Activated CD4-positive, alpha-beta memory T cell treated with anti-CD3 and anti-CD28 coated beads for 36 hours (primary cell): ENCODE data around the gene TNXB. TPM values are rescaled to one million over a fixed set of nuclear protein-coding genes. Genes with fewer than 3 reads are reported as not detected.

Experiments
- CTCF ChIA-PET: fragments of 350-600 bp; sonication (Branson Sonifier 250); formaldehyde crosslinking; loops from one replicate; lab custom pipeline; 2021; ENCODE audit warnings: antibody characterized with exemption, inconsistent platforms; lab: Charles Lee
- POLR2A ChIA-PET: fragments of 350-600 bp; sonication (Branson Sonifier 250); formaldehyde crosslinking; loops from one replicate; lab custom pipeline; 2021; ENCODE audit warnings: antibody characterized with exemption; lab: Charles Lee
- DNase-seq: peaks from one replicate; pipeline ENCODE4 v3.0.0-alpha.2; 2020
- H3K27ac Mint-ChIP-seq: one replicate; pipeline ENCODE4 v1.8.0; 2021; ENCODE audit warnings: mixed read lengths
- H3K27me3 Mint-ChIP-seq: one replicate; pipeline ENCODE4 v1.8.0; 2021; ENCODE audit warnings: mixed read lengths
- H3K36me3 Mint-ChIP-seq: one replicate; pipeline ENCODE4 v1.8.0; 2021; ENCODE audit warnings: mixed read lengths
- H3K4me1 Mint-ChIP-seq: one replicate; pipeline ENCODE4 v1.8.0; 2021; ENCODE audit warnings: low read depth, mixed read lengths
- H3K4me3 Mint-ChIP-seq: one replicate; pipeline ENCODE4 v1.8.0; 2021; ENCODE audit warnings: mild to moderate bottlenecking, mixed read lengths
- H3K9me3 Mint-ChIP-seq: one replicate; pipeline ENCODE4 v1.8.0; 2021; ENCODE audit warnings: mixed read lengths
- intact Hi-C: fragments of 100-400 bp; cut with micrococcal nuclease; formaldehyde crosslinking; loops from one replicate; pipeline ENCODE4 v1.15.1; 2023
- total RNA-seq, 2 experiments: library from RNA; stranded (reverse); gene quantifications; one replicate each; pipeline ENCODE4 v1.2.3, GENCODE V29; 2021

Gene TNXB
- total RNA-seq, 2 experiments from 2014 or later: 5.2 to 5.8 TPM

DNA sequence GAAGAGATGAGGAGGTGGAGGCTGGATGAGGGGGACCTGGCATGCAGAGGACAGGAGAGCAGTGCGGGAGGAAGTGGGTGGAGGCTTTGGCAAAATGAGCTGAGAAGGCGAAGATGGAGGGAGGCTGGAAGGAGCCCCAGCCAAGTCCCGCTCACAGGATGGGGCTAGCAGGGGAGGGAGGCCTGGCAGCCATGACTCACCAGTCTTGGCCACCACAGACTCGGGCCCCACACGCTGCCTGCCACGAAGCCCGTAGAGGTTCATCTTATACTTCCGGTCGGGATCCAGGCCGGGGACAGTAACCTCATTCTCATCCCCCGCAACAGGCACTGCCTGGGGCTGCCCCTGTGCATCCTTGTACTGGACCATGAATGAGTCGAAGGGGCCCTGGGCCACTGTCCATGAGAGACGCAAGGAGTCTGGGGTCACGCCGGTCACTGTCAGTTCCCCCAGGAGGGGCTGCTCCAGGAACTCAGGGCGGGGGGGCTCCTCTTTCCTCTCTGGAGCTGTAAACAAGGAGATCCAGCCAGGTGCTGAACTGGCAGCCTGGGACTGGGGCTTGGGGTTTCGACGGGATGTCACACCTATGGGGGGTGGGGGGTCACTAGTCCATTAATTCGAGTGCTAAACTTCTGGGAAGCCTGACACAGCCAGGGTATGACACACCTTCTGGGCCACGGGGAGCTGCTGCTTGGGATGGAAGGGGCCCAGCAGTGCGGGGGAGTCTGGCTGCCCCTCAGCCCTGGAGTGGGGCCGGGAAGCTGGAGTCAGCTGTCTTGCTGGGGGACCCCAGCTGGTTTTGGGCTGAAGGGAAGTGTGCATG, 27.8 kb downstream of the TNXB start:
- H3K27me3 Mint-ChIP-seq: peaks cover 24% of the 10 kb centered on the region
- no peaks in the 10 kb centered on the region for H3K9me3 Mint-ChIP-seq
- no peak overlapping the region for H3K27ac Mint-ChIP-seq
- ChIA-PET POLR2A (no interaction called here), CTCF (interaction anchor here (0.6 to 0.8 kb wide), 2 partner anchors 36 to 66 kb away, joined by 3 to 4 read pairs; no protein-coding TSS in a partner anchor)
- intact Hi-C loops: no loop called here
- H3K36me3 Mint-ChIP-seq: no peaks in the 10 kb centered on the region
- no peak for DNase-seq
- H3K4me3 Mint-ChIP-seq: no peak overlapping the region
- peaks cover 5% of the 10 kb centered on the region for H3K4me1 Mint-ChIP-seq

DNA sequence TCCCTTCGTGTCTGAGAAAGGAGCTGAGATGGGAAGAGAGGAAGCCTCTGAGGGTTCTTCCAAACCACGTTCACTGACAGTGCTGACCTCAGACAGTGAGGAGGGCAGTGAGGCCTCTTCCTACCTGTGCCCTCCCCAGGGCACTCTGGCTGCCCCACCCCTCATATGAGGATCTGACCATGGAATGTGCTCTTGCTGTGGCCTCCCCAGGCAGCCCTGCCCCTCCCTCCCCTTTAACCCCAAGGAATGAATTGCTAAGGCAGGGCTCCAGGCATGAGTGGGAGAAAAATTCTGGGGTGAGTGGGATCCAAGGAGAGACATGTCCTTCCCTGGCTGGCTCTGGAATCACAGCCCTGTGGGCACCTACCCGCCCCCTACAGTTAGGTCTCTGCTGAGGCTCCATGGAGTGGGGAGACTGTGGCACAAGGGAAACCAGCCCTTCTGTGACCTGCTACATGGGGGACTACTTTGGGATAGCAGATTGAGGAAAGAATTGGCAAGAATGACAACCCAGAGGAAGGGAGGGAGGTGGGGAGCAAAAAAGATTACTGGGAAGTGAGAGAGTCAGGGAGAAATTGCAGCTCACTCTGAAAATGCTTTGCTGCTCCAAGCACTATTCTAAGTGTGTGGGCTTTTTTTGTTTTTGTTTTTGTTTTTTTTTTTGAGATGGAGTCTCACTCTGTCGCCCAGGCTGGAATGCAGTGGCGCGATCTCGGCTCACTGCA, 29.4 kb downstream of the TNXB start:
- no peaks in the 10 kb centered on the region for H3K9me3 Mint-ChIP-seq
- H3K4me3 Mint-ChIP-seq: no peak overlapping the region
- ChIA-PET CTCF (no interaction called here), POLR2A (interaction anchor here (0.6 kb wide), 1 partner anchor 224 kb away, joined by 3 read pairs; no protein-coding TSS in a partner anchor)
- H3K27me3 Mint-ChIP-seq: peaks cover 14% of the 10 kb centered on the region
- H3K4me1 Mint-ChIP-seq: no peaks in the 10 kb centered on the region
- intact Hi-C loops: no loop called here
- DNase-seq: no peak
- no peaks in the 10 kb centered on the region for H3K36me3 Mint-ChIP-seq
- no peak overlapping the region for H3K27ac Mint-ChIP-seq

DNA sequence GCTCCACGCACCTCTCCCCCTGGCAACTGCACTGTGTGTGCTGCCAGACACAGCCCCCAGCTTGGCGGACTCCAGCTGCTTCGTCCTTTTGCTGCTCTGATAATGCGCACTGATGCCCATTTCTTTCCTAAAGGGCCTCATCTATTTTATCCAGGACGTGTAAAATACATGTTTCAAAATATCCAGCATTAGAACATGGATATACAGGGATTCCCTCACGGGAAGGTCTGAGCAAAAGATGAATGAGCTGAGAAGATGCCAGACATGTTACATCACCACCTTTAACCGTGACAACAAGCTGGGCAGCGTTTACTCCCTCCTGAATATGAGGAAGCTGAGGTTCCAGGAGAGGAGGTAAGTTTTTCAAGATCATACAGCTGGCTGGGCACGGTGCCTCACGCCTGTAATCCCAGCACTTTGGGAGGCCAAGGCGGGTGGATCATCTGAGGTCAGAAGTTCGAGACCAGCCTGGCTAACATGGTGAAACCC, 32.8 kb downstream of the TNXB start:
- Mint-ChIP-seq H3K27ac (no peak overlapping the region), H3K27me3 (peaks cover 7% of the 10 kb centered on the region), H3K4me3 (no peak overlapping the region), H3K4me1 (no peaks in the 10 kb centered on the region), H3K9me3 (no peaks in the 10 kb centered on the region), H3K36me3 (no peaks in the 10 kb centered on the region)
- DNase-seq: no peak
- CTCF ChIA-PET: no interaction called here
- intact Hi-C loops: no loop called here
- POLR2A ChIA-PET: no interaction called here

DNA sequence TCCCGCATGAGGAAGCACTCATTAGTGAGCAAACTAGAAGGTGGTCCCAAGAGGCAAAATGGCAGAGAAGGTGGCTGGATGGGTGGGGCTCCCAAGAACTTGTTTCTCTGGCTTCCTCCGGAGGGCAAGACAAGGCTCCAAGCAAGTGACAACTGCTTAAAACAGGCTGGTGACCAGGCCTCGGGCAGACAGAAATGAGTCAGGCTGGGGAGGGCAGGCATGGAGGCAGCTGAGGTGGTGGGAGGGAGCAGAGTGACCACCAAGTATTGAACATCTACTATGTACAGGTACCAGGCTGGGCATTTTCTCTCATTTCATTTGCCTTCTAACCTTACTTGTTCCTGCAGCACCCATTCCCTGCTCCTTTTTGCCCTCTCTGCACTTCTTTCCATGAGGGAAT, 33.4 kb downstream of the TNXB start:
- POLR2A ChIA-PET: no interaction called here
- no peaks in the 10 kb centered on the region for H3K9me3 Mint-ChIP-seq
- intact Hi-C loops: no loop called here
- H3K27me3 Mint-ChIP-seq: peaks cover 3% of the 10 kb centered on the region
- H3K4me1 Mint-ChIP-seq: no peaks in the 10 kb centered on the region
- H3K4me3 Mint-ChIP-seq: no peak overlapping the region
- DNase-seq: no peak
- no peak overlapping the region for H3K27ac Mint-ChIP-seq
- CTCF ChIA-PET: no interaction called here
- no peaks in the 10 kb centered on the region for H3K36me3 Mint-ChIP-seq

DNA sequence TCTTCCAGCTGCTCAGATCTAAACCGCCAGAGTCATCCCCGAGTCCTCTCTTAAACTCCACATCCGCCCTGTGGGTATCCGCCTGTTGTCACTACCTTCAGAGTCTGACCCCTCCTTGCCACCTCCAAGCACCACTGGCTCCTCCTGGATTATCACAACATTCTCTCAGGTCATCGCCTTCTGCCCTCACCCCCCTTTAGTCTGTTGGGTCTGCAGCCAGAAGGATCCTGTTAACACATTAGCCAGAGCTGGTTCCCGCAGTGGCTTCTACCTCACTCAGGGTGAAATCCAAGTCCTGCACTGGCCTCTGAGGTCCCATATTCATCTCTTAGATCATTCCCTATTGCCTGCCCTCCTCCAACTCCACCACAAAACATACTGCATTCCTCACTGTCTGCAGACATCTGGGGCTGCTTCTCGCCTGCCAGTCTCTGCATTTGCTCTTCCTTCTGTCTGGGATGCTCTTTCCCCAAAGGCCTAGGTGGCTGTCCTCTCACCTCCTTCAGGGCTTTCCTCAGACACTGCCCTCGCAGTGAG, 34.1 kb downstream of the TNXB start:
- no peaks in the 10 kb centered on the region for H3K27me3 Mint-ChIP-seq
- H3K27ac Mint-ChIP-seq: no peak overlapping the region
- H3K9me3 Mint-ChIP-seq: no peaks in the 10 kb centered on the region
- ChIA-PET POLR2A (no interaction called here), CTCF (no interaction called here)
- H3K36me3 Mint-ChIP-seq: no peaks in the 10 kb centered on the region
- DNase-seq: no peak
- no peaks in the 10 kb centered on the region for H3K4me1 Mint-ChIP-seq
- intact Hi-C loops: no loop called here
- H3K4me3 Mint-ChIP-seq: no peak overlapping the region

DNA sequence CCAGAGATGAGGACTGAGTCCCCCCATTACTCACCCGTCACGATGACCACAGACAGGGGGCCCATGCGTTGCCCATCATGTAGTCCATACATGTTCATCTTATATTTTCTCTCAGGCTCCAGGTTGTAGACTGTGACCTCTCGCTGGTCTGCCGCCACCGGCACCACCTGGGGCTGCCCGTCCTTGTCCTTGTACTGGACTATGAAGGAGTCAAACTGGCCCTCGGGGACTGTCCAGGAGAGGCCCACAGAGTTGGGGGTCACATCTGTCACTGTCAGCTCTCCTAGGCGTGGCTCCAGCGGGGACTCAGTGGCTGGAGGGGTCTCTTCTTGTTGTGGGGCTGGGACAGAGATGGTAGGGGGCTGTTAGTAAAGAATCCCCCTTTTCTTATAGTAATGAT, 35.5 kb downstream of the TNXB start:
- ChIA-PET POLR2A (no interaction called here), CTCF (interaction anchor here (1.0 kb wide), 1 partner anchor 25 kb away, joined by 3 read pairs; no protein-coding TSS in a partner anchor)
- H3K27me3 Mint-ChIP-seq: no peaks in the 10 kb centered on the region
- intact Hi-C loops: no loop called here
- H3K4me1 Mint-ChIP-seq: no peaks in the 10 kb centered on the region
- no peak overlapping the region for H3K4me3 Mint-ChIP-seq
- H3K9me3 Mint-ChIP-seq: no peaks in the 10 kb centered on the region
- DNase-seq: no peak
- H3K36me3 Mint-ChIP-seq: no peaks in the 10 kb centered on the region
- no peak overlapping the region for H3K27ac Mint-ChIP-seq

DNA sequence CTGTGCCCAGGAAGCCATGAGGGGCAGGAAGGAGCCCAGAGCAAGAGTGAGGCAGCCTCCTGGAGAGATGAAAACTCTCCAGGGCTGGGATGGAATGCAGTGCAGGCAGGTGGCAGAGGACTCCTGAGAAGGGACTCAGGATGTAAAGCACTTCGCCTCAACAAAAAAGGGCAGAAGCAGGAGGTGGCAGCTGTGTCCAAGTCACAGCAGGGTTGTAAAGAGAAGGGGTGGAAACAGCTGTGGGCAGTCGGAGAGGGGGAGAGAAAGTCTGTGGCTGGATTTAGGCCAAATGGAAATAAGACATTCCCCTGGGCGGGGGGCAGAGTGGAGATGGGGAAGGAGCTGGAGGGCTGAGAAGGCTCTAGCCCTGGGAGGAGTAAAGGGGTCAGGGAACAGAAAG, 36.0 kb downstream of the TNXB start:
- no peak overlapping the region for H3K4me3 Mint-ChIP-seq
- POLR2A ChIA-PET: no interaction called here
- CTCF ChIA-PET: interaction anchor here (1.0 kb wide), 1 partner anchor 24 kb away, joined by 3 read pairs; no protein-coding TSS in a partner anchor
- no peaks in the 10 kb centered on the region for H3K36me3 Mint-ChIP-seq
- DNase-seq: no peak
- intact Hi-C loops: no loop called here
- H3K4me1 Mint-ChIP-seq: no peaks in the 10 kb centered on the region
- no peak overlapping the region for H3K27ac Mint-ChIP-seq
- no peaks in the 10 kb centered on the region for H3K27me3 Mint-ChIP-seq
- H3K9me3 Mint-ChIP-seq: no peaks in the 10 kb centered on the region

DNA sequence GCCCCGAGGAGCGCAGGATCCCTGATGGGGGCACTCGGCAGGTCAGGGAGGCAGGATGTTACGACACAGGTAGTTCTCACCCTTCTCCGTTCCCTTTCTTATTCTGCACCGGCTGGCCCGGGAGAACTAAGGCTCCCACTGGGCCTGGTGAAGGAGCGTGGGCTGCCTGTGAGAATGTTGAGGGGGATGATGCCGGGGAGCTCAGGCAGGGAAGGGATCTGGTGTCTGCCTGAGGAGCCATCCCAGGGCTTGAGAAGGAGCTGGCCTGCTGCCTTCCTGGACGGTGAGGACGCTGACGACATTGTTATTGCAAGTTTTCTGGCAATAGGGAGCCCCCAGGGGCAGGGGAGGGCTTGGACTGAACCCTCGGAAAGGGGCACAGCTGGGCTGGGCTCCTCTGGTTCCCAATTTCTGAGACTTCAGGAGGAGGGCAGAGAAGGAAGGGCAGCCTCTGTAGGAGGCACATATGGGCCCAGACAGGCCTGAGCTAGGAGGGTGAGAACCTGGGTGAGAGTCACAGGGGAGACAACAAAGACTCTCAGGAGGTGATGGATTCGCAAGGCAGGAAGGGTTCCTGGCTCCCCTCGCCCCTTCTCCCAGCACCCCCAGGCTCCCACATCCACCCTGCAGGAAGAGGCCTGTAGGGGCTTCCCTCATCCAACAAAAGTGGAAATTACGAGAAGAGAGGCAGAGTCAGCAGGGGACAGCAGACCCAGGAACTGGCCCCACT, 38.2 kb downstream of the TNXB start:
- no peaks in the 10 kb centered on the region for H3K4me1 Mint-ChIP-seq
- CTCF ChIA-PET: no interaction called here
- POLR2A ChIA-PET: no interaction called here
- DNase-seq: no peak
- H3K27ac Mint-ChIP-seq: no peak overlapping the region
- H3K9me3 Mint-ChIP-seq: no peaks in the 10 kb centered on the region
- H3K36me3 Mint-ChIP-seq: no peaks in the 10 kb centered on the region
- no peaks in the 10 kb centered on the region for H3K27me3 Mint-ChIP-seq
- H3K4me3 Mint-ChIP-seq: no peak overlapping the region
- intact Hi-C loops: no loop called here

DNA sequence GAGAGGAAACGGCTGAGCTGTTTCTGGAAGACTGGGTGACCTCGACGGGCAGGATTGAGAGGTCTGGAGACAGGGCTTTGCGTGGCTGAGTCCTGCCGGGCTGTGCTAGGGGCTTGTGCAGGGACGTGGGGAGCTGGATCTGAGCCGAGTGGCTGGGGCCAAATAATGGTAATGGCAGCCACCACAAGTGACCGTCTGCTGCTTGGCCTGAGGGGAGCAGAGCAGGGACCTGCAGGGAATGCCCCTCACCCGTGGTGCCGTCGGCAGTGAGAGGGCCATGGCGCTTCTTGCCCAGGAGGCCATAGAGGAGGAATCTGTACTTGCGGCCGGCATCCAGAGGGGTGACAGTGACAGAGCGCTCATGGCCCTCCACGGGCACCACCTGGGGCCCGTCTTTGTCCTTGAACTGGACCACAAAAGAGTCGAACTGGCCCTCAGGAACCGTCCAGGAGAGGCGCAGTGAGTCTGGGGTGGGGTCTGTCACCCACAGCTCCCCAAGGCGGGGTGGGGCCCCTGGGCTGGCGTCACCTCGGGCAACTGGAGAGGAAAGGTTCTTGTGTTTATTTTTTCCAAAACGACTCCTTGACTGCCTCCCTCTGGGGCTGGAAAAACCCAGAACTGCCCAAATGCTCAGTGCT, 39.1 kb downstream of the TNXB start:
- no peaks in the 10 kb centered on the region for H3K9me3 Mint-ChIP-seq
- no peak overlapping the region for H3K4me3 Mint-ChIP-seq
- intact Hi-C loops: no loop called here
- H3K36me3 Mint-ChIP-seq: no peaks in the 10 kb centered on the region
- no peaks in the 10 kb centered on the region for H3K4me1 Mint-ChIP-seq
- H3K27ac Mint-ChIP-seq: no peak overlapping the region
- no peak for DNase-seq
- POLR2A ChIA-PET: no interaction called here
- CTCF ChIA-PET: no interaction called here
- H3K27me3 Mint-ChIP-seq: no peaks in the 10 kb centered on the region

DNA sequence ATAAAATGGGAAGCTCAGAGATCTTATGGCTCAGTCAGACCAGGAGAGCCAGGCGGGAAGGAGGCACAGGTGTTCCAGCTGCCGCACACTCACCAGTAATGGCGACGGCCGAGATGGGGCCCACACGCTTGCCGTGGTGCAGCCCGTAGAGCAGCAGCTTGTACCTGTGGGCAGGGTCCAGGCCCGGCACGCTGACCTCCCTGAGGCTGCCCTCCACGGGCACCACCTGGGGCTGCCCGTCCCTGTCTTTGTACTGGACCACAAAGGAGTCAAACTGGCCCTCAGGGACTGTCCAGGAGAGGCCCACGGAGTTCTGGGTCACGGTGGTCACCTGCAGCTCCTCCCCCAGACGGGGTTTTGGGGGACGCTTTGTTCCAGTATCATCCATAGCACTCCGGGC, 39.7 kb downstream of the TNXB start:
- Mint-ChIP-seq H3K36me3 (no peaks in the 10 kb centered on the region), H3K27me3 (no peaks in the 10 kb centered on the region), H3K9me3 (no peaks in the 10 kb centered on the region), H3K27ac (no peak overlapping the region), H3K4me3 (no peak overlapping the region), H3K4me1 (no peaks in the 10 kb centered on the region)
- ChIA-PET POLR2A (no interaction called here), CTCF (no interaction called here)
- DNase-seq: no peak
- intact Hi-C loops: no loop called here

DNA sequence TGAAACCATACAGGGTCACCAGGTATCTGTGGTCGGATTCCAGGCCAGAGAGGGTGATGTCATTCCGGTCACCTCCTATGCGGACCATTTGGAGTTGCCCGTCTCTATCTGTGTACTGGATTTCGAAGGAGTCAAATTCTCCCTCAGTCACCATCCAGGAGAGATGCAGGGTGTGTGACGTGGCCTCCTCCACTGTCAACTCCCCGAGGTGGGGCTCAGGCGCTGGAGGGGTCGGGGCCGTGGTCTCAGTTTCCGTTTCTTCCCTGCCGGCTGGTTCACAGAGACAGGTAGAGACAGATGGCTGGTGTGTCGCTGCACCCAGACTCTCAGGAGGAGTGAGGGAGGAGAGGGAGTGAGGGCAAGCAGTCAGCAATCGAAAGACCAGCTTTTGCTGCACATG, 40.3 kb downstream of the TNXB start:
- intact Hi-C loops: no loop called here
- Mint-ChIP-seq H3K9me3 (no peaks in the 10 kb centered on the region), H3K4me3 (no peak overlapping the region), H3K27ac (no peak overlapping the region), H3K27me3 (no peaks in the 10 kb centered on the region), H3K4me1 (no peaks in the 10 kb centered on the region), H3K36me3 (no peaks in the 10 kb centered on the region)
- ChIA-PET CTCF (no interaction called here), POLR2A (no interaction called here)
- DNase-seq: no peak
